ENCODE results near the gene SEMA4B. TPM values are rescaled to one million over a fixed set of nuclear protein-coding genes. Genes with fewer than 3 reads are reported as not detected.

The SEMA4B gene
- total and polyA plus RNA-seq, 10 of the 15 experiments (the other 5 are each of a cell fraction or from before 2014, with no cell fraction given) = 0.87 to 26.0 (median 9.3) TPM

DNA sequence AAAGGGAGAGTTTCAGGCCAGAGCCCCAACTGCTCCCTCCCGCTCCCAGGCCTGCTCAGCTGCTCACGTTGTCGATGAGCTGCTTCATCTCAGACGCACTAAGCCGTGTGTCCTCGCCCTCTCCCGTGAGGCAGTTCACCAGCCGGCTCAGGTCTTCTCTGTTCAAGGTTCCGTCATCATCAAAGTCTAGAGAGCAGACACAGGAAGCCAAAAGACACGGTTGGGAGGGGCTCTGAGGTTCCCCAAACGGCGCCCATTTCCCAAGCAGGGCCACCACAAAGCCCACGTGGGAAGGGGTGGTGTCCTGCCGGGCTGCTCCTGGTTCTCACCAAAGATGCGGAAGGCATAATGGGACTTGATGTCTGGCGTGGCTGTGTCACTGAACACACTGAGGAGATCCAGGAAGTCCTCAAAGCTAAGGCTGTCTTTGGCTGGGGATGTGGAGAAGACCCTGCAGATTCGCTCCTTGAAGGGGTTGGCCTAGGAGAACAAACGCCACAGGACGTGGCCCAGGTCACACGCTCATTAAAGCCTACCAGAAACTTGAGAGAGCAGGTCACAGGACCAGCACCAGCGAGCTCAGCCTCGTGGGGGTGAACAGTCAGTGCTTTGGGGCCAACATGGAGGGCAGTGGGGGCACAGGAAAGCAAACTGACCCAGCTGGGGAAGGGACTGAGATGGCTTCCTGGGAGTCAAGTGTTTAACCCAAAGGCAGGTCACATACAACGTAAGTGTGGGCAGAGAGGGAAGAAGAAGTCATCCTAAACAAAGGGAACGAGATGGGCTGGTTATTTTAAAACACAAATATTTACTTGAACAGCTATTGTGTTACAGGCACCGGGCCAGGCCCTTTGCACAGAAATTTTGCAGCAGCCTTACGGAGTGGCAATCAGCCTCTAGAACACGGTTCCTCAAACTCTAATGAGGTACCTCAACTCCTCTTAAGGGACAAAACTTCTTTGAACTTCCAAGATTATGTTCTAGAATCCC, 30.2 kb downstream of the SEMA4B start:
- peak overlapping the region; percentile 66 for H3K27ac ChIP-seq (ENCODE audit: control insufficient read depth, insufficient read depth)
- H3K4me3 ChIP-seq = peak overlapping the region; percentile 79
- ChIA-PET POLR2A (interaction anchor here (0.5 to 4.9 kb wide), 16 partner anchors 10 to 230 kb away, joined by 3 to 31 read pairs (median 4); partner anchors contain the start of gene SEMA4B), CTCF (interaction anchor here (1.0 to 4.8 kb wide), 23 partner anchors 10 to 700 kb away, joined by 3 to 38 read pairs (median 4); partner anchors contain the start of gene SEMA4B), RAD21 (ENCODE audit: unreplicated experiment) (interaction anchor here (0.8 to 3.6 kb wide), 15 partner anchors 9 to 130 kb away, joined by 3 to 47 read pairs (median 4); partner anchors contain the start of genes NGRN and SEMA4B), SMC1A (ENCODE audit: uncharacterized antibody, unreplicated experiment) (interaction anchor here (0.7 to 4.5 kb wide), 27 partner anchors 9 to 702 kb away, joined by 3 to 70 read pairs (median 5); partner anchors contain the start of genes NGRN and TTLL13)
- peaks cover 19% of the 10 kb centered on the region for H3K79me2 ChIP-seq (ENCODE audit: control insufficient read depth, insufficient read depth, low read length)
- peak overlapping the region; percentile 54 for H2AFZ ChIP-seq (ENCODE audit: control insufficient read depth, low read depth, low read length)
- peaks cover 28% of the 10 kb centered on the region for H3K4me1 ChIP-seq (ENCODE audit: control insufficient read depth, insufficient read depth, low read length)
- FAIRE-seq (peak; percentile 78), ATAC-seq (peak; percentile 53), DNase-seq (ENCODE audit: low read depth, low spot score) (peak; percentile 32)
- BruUV-seq (replicated peaks) = no TSS peak
- in situ Hi-C loops (cut with MboI) = no loop called here
- peak overlapping the region; percentile 88 for H3K4me2 ChIP-seq (ENCODE audit: control insufficient read depth, insufficient read depth)
- WGBS (ENCODE audit: insufficient coverage, insufficient replicate concordance, low lambda C conversion rate, missing lambda C conversion rate) = 11% methylated on average over 27 of the region's 27 CpGs
- H4K20me1 ChIP-seq (ENCODE audit: control insufficient read depth, insufficient read depth) = no peaks in the 10 kb centered on the region
- intact Hi-C loops (cut with micrococcal nuclease; ENCODE audit: unreplicated experiment) = loop anchor here (2.0 to 5.0 kb wide), 6 partner anchors 27 to 431 kb away; partner anchors contain the start of gene AP3S2
- peaks cover 14 to 16% of the 10 kb centered on the region in 2 experiments; a peak in 3 of 4 replicates for H3K36me3 ChIP-seq (ENCODE audit: control insufficient read depth in 2 of 2, insufficient read depth in 2 of 2, low read length in 1 of 2)
- no peaks in the 10 kb centered on the region for H3K27me3 ChIP-seq (replicated peaks in 1 of 2; ENCODE audit: control insufficient read depth in 2 of 2, insufficient read depth in 2 of 2, low read length in 1 of 2)
- H3K9me3 ChIP-seq (replicated peaks; ENCODE audit: control insufficient read depth, insufficient read depth, low read length) = no peaks in the 10 kb centered on the region
- peak overlapping the region; percentile 85 for H3K9ac ChIP-seq (ENCODE audit: control insufficient read depth, insufficient read depth, low read length)
- no peak for TF ChIP-seq ZNF274 (IDR thresholded peaks at IDR 0.05; ENCODE audit: insufficient read depth, insufficient read length)
- 0 out of 2 replicates have a peak, but pooled peaks have one; percentile 31 for TF ChIP-seq LARP7 (IDR thresholded peaks at IDR 0.05)
- peak; percentile 61 to 73; a peak in 3 of 4 replicates for TF ChIP-seq IKZF2 (IDR thresholded peaks at IDR 0.05)
- TF ChIP-seq POU2F2 (IDR thresholded peaks at IDR 0.05; ENCODE audit: borderline replicate concordance, low read depth, low read length) = 0 out of 3 replicates have a peak, but pooled peaks have one; percentile 33
- TF ChIP-seq, protein P1, sequence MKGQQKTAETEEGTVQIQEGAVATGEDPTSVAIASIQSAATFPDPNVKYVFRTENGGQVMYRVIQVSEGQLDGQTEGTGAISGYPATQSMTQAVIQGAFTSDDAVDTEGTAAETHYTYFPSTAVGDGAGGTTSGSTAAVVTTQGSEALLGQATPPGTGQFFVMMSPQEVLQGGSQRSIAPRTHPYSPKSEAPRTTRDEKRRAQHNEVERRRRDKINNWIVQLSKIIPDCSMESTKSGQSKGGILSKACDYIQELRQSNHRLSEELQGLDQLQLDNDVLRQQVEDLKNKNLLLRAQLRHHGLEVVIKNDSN (IDR thresholded peaks at IDR 0.05; ENCODE audit: borderline replicate concordance, extremely low read length, insufficient read depth, low read depth, low read length) = peak; percentile 42
- peak; percentile 13; the same call in 1 of the 2 replicates for TF ChIP-seq EED (IDR thresholded peaks at IDR 0.05; ENCODE audit: low read depth)
- TF ChIP-seq CHD2 (IDR thresholded peaks at IDR 0.05; ENCODE audit: borderline replicate concordance, low read depth, low read length) = 0 out of 2 replicates have a peak, but pooled peaks have one; percentile 35
- TF ChIP-seq NFYA (IDR thresholded peaks at IDR 0.05; ENCODE audit: borderline replicate concordance, low read depth, low read length) = no peak
- TF ChIP-seq SMC3 (IDR thresholded peaks at IDR 0.05; ENCODE audit: borderline replicate concordance, low read length) = no peak
- 0 out of 2 replicates have a peak, but pooled peaks have one; percentile 23 for TF ChIP-seq CBFB (IDR thresholded peaks at IDR 0.05; ENCODE audit: low read depth)
- 0 out of 2 replicates have a peak, but pooled peaks have one; percentile 25 for TF ChIP-seq TAF1 (IDR thresholded peaks at IDR 0.05; ENCODE audit: borderline replicate concordance, low read depth, low read length)
- TF ChIP-seq, protein P2, sequence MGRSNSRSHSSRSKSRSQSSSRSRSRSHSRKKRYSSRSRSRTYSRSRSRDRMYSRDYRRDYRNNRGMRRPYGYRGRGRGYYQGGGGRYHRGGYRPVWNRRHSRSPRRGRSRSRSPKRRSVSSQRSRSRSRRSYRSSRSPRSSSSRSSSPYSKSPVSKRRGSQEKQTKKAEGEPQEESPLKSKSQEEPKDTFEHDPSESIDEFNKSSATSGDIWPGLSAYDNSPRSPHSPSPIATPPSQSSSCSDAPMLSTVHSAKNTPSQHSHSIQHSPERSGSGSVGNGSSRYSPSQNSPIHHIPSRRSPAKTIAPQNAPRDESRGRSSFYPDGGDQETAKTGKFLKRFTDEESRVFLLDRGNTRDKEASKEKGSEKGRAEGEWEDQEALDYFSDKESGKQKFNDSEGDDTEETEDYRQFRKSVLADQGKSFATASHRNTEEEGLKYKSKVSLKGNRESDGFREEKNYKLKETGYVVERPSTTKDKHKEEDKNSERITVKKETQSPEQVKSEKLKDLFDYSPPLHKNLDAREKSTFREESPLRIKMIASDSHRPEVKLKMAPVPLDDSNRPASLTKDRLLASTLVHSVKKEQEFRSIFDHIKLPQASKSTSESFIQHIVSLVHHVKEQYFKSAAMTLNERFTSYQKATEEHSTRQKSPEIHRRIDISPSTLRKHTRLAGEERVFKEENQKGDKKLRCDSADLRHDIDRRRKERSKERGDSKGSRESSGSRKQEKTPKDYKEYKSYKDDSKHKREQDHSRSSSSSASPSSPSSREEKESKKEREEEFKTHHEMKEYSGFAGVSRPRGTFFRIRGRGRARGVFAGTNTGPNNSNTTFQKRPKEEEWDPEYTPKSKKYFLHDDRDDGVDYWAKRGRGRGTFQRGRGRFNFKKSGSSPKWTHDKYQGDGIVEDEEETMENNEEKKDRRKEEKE (IDR thresholded peaks at IDR 0.05) = no peak
- TF ChIP-seq RBBP5 (conservative IDR thresholded peaks at IDR 0.05) = no peak
- peak; percentile 55; the same call in 1 of the 2 replicates for TF ChIP-seq BACH1 (IDR thresholded peaks at IDR 0.05; ENCODE audit: borderline replicate concordance)
- TF ChIP-seq NR2C1 (IDR thresholded peaks at IDR 0.05) = 0 out of 2 replicates have a peak, but pooled peaks have one; percentile 29
- TF ChIP-seq CBX3 (IDR thresholded peaks at IDR 0.05; ENCODE audit: borderline replicate concordance, low read depth) = no peak
- no peak for TF ChIP-seq ZNF622 (IDR thresholded peaks at IDR 0.05)
- no peak for TF ChIP-seq ZNF217 (IDR thresholded peaks at IDR 0.05)
- no peak for TF ChIP-seq FOXM1 (IDR thresholded peaks at IDR 0.05; ENCODE audit: low read depth, low read length)
